ENCODE results near the gene SPOP.

DNA sequence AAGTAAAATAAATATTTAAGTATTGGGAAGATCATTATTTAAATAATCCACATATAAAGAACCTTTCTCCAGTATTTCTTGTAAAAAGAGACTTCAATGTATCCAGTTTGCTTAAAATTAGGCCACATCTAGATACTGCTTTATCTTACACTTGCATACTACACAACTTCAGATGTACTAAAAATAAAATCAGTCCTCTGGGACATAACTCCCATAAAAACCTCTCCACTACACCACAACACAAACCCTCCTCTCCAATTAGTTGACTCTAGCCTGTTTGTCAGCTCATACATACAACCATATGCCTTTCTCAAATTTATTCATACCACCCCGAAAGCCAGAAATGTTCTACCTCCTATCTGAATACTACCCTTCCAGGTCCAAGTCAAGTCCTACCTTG is 21.6 kb downstream of the SPOP start:
- TF ChIP-seq, protein P1, sequence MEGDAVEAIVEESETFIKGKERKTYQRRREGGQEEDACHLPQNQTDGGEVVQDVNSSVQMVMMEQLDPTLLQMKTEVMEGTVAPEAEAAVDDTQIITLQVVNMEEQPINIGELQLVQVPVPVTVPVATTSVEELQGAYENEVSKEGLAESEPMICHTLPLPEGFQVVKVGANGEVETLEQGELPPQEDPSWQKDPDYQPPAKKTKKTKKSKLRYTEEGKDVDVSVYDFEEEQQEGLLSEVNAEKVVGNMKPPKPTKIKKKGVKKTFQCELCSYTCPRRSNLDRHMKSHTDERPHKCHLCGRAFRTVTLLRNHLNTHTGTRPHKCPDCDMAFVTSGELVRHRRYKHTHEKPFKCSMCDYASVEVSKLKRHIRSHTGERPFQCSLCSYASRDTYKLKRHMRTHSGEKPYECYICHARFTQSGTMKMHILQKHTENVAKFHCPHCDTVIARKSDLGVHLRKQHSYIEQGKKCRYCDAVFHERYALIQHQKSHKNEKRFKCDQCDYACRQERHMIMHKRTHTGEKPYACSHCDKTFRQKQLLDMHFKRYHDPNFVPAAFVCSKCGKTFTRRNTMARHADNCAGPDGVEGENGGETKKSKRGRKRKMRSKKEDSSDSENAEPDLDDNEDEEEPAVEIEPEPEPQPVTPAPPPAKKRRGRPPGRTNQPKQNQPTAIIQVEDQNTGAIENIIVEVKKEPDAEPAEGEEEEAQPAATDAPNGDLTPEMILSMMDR (IDR thresholded peaks at IDR 0.05; ENCODE audit: insufficient read depth, low read length, poor library complexity, severe bottlenecking) = no peak
- TF ChIP-seq EZH2phosphoT487 (conservative IDR thresholded peaks at IDR 0.05; ENCODE audit: low read length) = no peak

Measured in SU-DHL-6 (cell line).